Astrocyte of the cerebellum (primary cell): Measurements from ENCODE around the gene DOCK1.
"Not testable (repeated sequence)": the region's sequence is repeated elsewhere in the genome, so short reads cannot be mapped to it uniquely, and the experiment has no call there.

Experiments
- DNase-seq: peaks from one replicate; pipeline ENCODE4 v3.0.0-alpha.2; 2011; ENCODE audit warnings: low read depth
- H3K4me3 ChIP-seq: 2 replicates; pipeline ENCODE4 v1.5.1; 2011; ENCODE audit warnings: mild to moderate bottlenecking, low read depth, low read length, moderate library complexity
- CTCF ChIP-seq: IDR thresholded peaks from 2 replicates; pipeline ENCODE4 v1.5.1; 2012; ENCODE audit warnings: low read length, low read depth, moderate library complexity, mild to moderate bottlenecking; ENCODE audit errors: missing control alignments
- in situ Hi-C: cut with HindIII; loops from 2 replicates; pipeline ENCODE4 v1.10.0; 2017; ENCODE audit warnings: low sequenced_read_pairs

Gene DOCK1

DNA sequence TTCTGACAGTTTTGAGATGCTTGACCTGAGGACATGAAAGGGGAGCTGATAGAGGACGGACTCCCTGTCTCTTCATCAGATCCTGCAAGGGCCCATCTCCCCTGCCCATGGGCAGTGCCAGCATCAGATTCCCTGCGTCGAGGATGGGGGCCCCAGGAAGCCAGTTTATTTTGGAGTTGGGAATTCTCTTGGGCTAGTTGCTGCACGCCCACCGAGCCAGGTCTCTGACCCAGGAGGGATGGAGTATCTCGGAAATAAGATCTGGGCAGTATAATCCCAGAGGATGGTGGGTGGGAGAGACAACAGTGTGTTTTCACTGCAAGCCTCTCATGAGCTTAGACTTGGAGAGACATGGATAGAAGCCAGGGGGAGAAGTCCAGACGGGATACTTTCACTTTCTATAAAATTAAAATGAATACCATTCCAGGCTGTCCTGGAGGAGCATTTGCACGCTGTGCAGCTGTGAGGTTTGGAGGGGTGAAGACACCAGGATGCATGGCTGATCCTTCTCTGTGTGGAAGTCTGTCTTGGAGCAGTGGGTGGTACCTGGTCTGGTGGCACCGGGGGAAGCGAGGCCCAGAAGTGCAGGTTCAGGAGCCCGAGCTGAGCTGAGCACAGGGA lies 25.8 kb downstream of the DOCK1 start:
- DNase-seq: peak; percentile 44
- no peak for TF ChIP-seq CTCF
- H3K4me3 ChIP-seq: no peak overlapping the region
- in situ Hi-C loops: no loop called here

GRCh38 chr10:126931544-126931943 lies 26.3 kb downstream of the DOCK1 start:
- DNase-seq: no peak
- TF ChIP-seq CTCF: no peak
- in situ Hi-C loops: no loop called here
- no peak overlapping the region for H3K4me3 ChIP-seq

- H3K4me3 ChIP-seq: no peak overlapping the region
- TF ChIP-seq CTCF: no peak
- DNase-seq: no peak
- in situ Hi-C loops: no loop called here
Measured at GRCh38 chr10:126932516-126932915, 27.3 kb downstream of the DOCK1 start.

DNA sequence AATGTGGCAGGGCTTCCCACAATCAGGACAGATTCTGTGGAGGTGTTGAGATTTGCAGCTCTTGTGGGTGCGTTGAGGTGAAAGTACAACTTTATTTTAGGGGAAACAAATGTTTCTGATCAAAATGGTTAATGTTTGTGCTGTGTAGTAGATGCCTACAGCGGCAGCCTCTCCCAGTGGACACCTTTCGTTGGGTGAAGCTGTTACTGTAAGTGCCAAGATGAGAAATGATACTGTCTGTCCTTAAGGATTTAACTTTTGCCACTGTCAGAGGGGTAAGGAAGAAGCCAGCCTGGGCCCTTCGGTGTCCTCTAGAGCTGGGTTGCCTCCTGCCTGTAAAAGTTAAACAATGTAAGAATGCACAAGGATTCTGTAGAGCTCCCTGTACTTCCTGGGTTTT lies 27.9 kb downstream of the DOCK1 start:
- no peak for TF ChIP-seq CTCF
- no peak overlapping the region for H3K4me3 ChIP-seq
- DNase-seq: no peak
- in situ Hi-C loops: no loop called here

DNA sequence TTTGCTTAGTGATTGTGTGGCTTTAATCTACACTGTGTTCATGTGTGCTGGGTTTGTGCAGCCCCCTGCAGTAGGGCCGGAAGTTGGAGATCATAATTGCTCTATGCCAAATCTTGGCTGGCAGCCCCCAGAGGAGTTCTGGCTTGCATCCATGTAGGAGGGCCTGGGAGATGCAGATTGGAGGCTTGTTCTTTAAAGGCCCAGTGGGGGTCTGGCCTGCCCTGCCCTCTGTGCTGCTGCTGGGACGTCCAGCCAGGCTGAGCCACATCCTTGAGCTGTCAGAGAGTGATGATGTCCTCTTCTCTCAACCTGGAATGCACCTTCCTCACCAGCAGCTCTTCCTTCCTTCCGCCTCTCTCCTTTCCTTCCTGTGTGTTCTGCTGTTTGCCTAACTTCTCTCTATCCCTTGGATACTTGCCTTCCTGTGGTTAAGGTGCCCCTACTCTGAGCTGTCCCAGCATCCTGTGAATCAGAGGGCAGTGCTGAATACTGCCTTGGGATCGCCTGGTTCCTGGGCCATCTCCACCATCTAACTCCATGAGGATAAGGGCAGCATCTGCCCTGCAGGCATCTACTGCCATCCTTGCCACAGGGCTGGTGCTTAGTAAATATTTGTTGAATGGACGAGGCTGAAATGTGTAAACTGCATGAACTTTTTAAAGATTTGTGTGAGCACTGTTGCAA lies 30.2 kb downstream of the DOCK1 start:
- H3K4me3 ChIP-seq: no peak overlapping the region
- in situ Hi-C loops: no loop called here
- no peak for DNase-seq
- TF ChIP-seq CTCF: no peak

GRCh38 chr10:126937026-126937425 lies 31.8 kb downstream of the DOCK1 start:
- no peak for DNase-seq
- in situ Hi-C loops: no loop called here
- no peak for TF ChIP-seq CTCF
- H3K4me3 ChIP-seq: no peak overlapping the region

GRCh38 chr10:126938121-126938520 lies 32.9 kb downstream of the DOCK1 start:
- in situ Hi-C loops, DNase-seq, H3K4me3 ChIP-seq: not testable (repeated sequence)
